GM12892 (cell line): ENCODE data around the gene TAC3.
A peak's percentile ranks its signal among the peaks of the same experiment; 100 is the strongest.

Experiments used
- POLR2A ChIP-seq: IDR thresholded peaks from 2 replicates; pipeline ENCODE4 v1.6.1; 2011; ENCODE audit warnings: low read depth, low read length, control low read depth
- TAF1 ChIP-seq: IDR thresholded peaks from 2 replicates; pipeline ENCODE4 v1.6.1; 2011; ENCODE audit warnings: low read depth, mild to moderate bottlenecking, control low read depth, low read length, borderline replicate concordance

DNA sequence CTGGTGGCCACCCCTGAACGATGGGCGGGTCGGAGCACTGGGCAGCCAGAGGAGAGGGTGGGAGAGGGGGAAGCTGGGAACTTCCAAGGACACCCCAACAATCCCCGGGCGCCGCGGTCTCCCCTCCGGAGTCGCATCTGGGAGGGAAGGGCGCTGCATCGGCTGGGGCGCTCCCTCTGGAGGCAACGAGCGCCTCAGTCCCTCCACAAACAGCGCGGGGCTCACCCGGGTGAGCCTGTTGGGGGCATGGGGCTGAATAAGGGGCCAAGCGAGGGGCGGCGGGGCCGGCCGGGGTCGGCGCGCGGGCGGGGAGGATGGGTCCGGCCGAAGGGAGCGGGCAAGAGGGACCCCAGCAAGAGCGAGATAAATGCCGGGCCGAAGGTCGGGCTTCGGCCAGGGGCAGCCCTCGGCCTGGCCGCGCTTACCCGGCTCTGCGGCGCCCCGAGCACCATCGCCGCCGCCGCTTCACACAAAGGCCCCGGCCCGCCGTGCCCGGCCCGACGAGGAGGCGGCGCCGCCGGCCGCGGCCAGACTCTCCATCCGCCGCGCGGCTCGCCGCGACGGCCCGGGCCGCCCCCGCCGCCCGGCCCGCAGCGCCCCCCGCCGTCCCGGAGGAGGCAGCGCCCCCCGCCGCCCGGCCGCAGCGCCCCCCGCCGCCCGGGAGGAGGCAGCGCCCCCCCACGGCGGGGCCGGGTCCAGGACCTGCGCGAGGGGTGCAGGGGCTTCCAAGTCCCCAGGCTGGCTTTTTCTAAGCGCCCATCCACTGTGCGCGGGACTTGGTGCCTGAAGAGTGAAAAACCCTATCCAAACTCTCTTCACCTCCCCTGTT lies 10.1 kb downstream of the TAC3 start, which contains the start of gene ZBTB39:
- peak; percentile 74; the same call in 1 of the 2 replicates for TF ChIP-seq POLR2A
- no peak for TF ChIP-seq TAF1
